ENCODE results near the gene PLEKHH3.

- TF ChIP-seq CTCF (IDR thresholded peaks at IDR 0.05) (no peak), POLR2A (IDR thresholded peaks at IDR 0.05) (no peak), EP300 (IDR thresholded peaks at IDR 0.05) (no peak)
Observed at GRCh38 chr17:42690596-42690995, 13.8 kb upstream of the PLEKHH3 start.

Measured in tibial nerve (tissue), 4 donors.